GM06990 (cell line): Measurements from ENCODE around the gene RAB3IP.

Experiments
- DNase-seq: peaks from one replicate; pipeline ENCODE4 v3.0.0-alpha.2; 2011; ENCODE audit not compliant: insufficient read length; ENCODE audit errors: extremely low read depth
- H3K27me3 ChIP-seq: replicated peaks from 2 replicates; pipeline ENCODE4 v1.6.0; 2011; ENCODE audit warnings: low read length; ENCODE audit not compliant: control insufficient read depth, insufficient read depth
- H3K36me3 ChIP-seq: 2 replicates; pipeline ENCODE4 v1.5.1; 2011; ENCODE audit warnings: low read length; ENCODE audit not compliant: control insufficient read depth, insufficient read depth
- H3K4me3 ChIP-seq: replicated peaks from 2 replicates; pipeline ENCODE4 v1.5.1; 2011; ENCODE audit warnings: low read depth, mild to moderate bottlenecking, control low read depth, low read length
- TF ChIP-seq, protein P1 (sequence below): IDR thresholded peaks from 2 replicates; pipeline ENCODE4 v1.5.1; 2011; ENCODE audit warnings: low read length, control low read depth, mild to moderate bottlenecking, inconsistent platforms; ENCODE audit not compliant: insufficient read depth, poor library complexity, severe bottlenecking

RAB3IP gene

DNA sequence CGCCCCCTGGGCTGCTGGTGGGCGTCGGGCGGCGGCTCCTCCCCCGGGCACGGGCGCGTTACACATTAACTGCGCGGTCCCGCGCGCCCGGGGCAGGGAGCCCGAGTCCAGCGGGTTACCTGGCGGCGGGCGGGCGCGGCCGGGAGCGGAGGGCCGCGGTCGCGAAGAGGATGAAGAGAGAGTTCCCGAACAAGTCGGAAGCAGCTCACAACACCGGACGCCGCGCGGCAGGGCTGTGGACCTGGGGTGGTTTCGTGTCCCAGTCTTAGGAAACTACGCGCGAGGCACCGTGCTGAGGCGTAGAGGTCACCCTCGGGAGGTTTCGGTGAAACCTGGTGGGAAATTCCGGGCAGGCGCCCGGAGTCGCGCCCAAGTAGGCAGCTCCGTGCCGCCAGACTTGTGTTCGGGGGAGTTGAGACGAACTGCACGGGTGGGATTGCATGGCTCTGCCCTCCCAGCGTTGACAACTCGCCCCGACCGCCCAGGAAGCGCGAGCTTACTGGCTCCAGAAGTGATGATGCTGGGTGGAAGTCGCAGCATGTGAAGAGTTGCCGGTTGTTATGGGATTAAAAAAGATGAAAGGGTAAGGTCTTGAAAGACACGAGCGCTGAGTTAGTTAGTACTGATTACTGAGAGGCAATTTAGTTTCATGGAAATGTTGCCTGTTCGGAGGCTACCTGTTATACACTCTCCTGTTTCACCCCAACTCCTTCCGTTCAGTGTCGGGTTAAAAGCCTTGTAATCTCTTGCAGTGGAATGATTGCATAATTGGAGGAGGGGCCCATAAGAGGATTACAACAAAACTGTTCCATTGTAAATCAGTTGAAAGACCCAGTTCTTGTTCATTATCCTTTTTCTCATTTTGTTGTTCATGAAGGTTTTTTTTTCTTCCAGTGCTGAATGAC lies 879 bp downstream of the RAB3IP start:
- no peaks in the 10 kb centered on the region for H3K36me3 ChIP-seq
- TF ChIP-seq, protein P1, sequence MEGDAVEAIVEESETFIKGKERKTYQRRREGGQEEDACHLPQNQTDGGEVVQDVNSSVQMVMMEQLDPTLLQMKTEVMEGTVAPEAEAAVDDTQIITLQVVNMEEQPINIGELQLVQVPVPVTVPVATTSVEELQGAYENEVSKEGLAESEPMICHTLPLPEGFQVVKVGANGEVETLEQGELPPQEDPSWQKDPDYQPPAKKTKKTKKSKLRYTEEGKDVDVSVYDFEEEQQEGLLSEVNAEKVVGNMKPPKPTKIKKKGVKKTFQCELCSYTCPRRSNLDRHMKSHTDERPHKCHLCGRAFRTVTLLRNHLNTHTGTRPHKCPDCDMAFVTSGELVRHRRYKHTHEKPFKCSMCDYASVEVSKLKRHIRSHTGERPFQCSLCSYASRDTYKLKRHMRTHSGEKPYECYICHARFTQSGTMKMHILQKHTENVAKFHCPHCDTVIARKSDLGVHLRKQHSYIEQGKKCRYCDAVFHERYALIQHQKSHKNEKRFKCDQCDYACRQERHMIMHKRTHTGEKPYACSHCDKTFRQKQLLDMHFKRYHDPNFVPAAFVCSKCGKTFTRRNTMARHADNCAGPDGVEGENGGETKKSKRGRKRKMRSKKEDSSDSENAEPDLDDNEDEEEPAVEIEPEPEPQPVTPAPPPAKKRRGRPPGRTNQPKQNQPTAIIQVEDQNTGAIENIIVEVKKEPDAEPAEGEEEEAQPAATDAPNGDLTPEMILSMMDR, result no peak
- H3K27me3 ChIP-seq, result no peaks in the 10 kb centered on the region
- peak; percentile 83 for DNase-seq
- H3K4me3 ChIP-seq, result peak overlapping the region; percentile 87

DNA sequence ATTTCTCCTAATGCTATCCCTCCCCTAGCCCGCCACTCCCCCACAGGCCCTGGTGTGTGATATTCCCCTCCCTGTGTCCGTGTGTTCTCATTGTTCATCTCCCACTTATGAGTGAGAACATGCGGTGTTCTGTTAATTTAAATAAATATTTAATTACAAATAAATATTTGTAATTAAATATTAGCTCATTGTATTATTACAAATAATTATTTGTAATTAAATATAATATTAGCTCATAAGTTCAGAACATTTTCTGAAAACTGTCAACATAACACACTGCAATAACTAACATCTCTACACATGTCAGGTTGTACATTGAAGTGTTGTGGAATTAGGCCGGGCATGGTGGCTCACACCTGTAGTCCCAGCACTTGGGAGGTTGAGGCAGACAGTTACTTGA lies 5.4 kb downstream of the RAB3IP start:
- H3K4me3 ChIP-seq, result no peak overlapping the region
- DNase-seq, result no peak
- H3K36me3 ChIP-seq, result no peaks in the 10 kb centered on the region; the same call in 1 of the 2 replicates
- no peaks in the 10 kb centered on the region for H3K27me3 ChIP-seq
- TF ChIP-seq, protein P1, result no peak

DNA sequence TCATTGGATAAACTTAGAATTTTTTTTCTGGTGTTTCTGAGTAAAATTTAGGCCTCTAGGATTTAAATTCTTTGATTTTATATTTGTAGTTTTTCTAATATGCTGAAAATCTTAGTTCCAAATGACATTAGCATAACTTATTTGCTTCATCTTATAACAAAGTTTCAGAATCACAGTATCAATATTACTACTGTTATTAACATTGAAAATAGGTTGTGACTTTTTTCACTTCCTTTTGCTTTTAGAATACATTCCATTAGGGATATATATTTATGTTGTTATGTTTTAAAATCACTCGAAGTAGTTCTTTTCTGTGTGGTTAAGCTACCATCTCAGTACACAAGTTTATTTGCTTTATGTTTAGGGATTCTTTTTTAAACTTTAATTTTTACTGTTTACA lies 12.8 kb downstream of the RAB3IP start:
- Histone ChIP-seq H3K36me3 (no peaks in the 10 kb centered on the region; the same call in 1 of the 2 replicates), H3K27me3 (no peaks in the 10 kb centered on the region), H3K4me3 (no peak overlapping the region)
- TF ChIP-seq, protein P1, result no peak
- no peak for DNase-seq

DNA sequence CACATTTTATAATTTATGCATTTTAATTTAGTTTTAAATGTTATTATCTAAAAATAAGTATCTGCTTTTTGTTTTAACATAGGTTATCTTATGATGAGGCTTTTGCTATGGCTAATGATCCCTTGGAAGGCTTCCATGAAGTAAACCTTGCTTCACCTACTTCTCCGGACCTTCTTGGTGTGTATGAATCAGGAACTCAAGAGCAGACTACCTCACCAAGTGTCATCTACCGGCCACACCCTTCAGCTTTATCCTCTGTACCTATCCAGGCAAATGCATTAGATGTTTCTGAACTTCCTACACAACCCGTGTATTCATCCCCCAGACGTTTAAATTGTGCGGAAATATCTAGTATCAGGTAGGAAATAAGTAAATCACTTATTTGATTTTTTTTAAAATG lies 16.6 kb downstream of the RAB3IP start:
- DNase-seq, result no peak
- TF ChIP-seq, protein P1, result no peak
- H3K4me3 ChIP-seq, result no peak overlapping the region
- peaks cover 2% of the 10 kb centered on the region; the same call in 1 of the 2 replicates for H3K36me3 ChIP-seq
- no peaks in the 10 kb centered on the region for H3K27me3 ChIP-seq

DNA sequence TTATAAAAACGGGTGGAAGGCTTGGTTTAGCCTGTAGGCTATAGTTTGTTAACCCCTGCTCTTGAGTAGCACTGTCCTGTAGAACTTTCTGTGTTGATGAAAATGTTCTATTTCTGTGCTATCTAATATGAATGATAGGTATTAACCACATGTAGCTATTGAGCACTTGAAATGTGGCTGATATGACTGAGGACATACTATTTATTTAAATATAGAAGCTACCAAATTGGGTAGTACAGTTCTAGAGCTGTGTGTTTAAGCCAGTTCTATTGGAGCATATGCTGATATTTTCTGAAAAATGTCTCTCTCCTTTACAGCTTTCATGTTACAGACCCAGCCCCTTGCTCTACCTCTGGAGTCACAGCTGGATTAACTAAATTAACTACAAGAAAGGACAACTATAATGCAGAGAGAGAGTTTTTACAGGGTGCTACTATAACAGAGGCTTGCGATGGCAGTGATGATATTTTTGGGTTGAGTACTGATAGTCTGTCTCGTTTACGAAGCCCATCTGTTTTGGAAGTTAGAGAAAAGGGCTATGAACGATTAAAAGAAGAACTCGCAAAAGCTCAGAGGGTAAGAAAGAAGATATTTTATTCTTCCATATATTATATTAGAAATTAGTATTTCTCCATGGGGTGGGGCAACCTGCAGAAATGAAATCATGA lies 17.6 kb downstream of the RAB3IP start:
- no peak for DNase-seq
- Histone ChIP-seq H3K36me3 (peaks cover 2% of the 10 kb centered on the region; the same call in 1 of the 2 replicates), H3K4me3 (no peak overlapping the region), H3K27me3 (no peaks in the 10 kb centered on the region)
- TF ChIP-seq, protein P1, result no peak
